ENCODE results near the gene PRPF38A. TPM values are rescaled to one million over a fixed set of nuclear protein-coding genes. Genes with fewer than 3 reads are reported as not detected.

PRPF38A gene
- total RNA-seq, 2 donors from 2014 or later, result 6.7 to 8.9 TPM

DNA sequence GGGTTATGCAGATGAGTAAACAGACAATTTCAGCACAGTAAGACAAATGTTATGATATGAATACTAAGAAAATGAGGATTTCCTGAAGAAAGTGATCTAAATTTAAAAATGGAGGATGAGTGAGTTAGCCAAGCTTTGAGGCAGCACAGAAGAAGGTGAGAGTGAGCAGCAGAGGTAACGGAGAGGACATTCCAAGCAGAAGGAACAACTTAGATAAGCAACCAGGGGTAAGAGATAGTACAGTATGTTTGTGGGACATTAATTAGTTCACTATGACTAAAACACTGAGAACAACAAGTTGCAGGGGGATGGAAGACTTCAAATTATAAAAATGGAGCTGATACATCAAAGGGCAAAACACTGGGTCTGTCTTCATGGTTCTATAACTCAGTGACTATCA is 22.8 kb downstream of the PRPF38A start:
- 86 to 88% methylated on average over 1 of the region's 1 CpG for WGBS, 2 donors
- no peak overlapping the region for H3K27ac ChIP-seq
- ATAC-seq, result no peak
- no peaks in the 10 kb centered on the region for H3K9me3 ChIP-seq
- no peak for DNase-seq
- TF ChIP-seq POLR2A (IDR thresholded peaks at IDR 0.05), result no peak
- TF ChIP-seq CTCF (IDR thresholded peaks at IDR 0.05), result no peak
- peaks cover 0 to 3% of the 10 kb centered on the region in 2 donors for H3K36me3 ChIP-seq (replicated peaks in 1 of 2; ENCODE audit: insufficient read depth in 1 of 2, low read depth in 2 of 2)
- no peak overlapping the region for H3K4me3 ChIP-seq
- no peaks in the 10 kb centered on the region for H3K4me1 ChIP-seq
- intact Hi-C loops (cut with DNase I), result no loop called here
- H3K27me3 ChIP-seq, result no peaks in the 10 kb centered on the region

- ATAC-seq (no peak), DNase-seq (no peak)
- H3K4me3 ChIP-seq, result no peak overlapping the region
- H3K36me3 ChIP-seq (replicated peaks in 1 of 2; ENCODE audit: insufficient read depth in 1 of 2, low read depth in 2 of 2), result peaks cover 0 to 16% of the 10 kb centered on the region in 2 donors
- no peaks in the 10 kb centered on the region for H3K27me3 ChIP-seq
- H3K27ac ChIP-seq, result no peak overlapping the region
- H3K9me3 ChIP-seq, result no peaks in the 10 kb centered on the region
- TF ChIP-seq POLR2A (IDR thresholded peaks at IDR 0.05) (no peak), CTCF (IDR thresholded peaks at IDR 0.05) (no peak)
- no peaks in the 10 kb centered on the region for H3K4me1 ChIP-seq
- intact Hi-C loops (cut with DNase I), result no loop called here
- WGBS, 2 donors, result 95% methylated on average over 8 of the region's 8 CpGs
Measured at GRCh38 chr1:52432807-52433206, 28.4 kb downstream of the PRPF38A start.

DNA sequence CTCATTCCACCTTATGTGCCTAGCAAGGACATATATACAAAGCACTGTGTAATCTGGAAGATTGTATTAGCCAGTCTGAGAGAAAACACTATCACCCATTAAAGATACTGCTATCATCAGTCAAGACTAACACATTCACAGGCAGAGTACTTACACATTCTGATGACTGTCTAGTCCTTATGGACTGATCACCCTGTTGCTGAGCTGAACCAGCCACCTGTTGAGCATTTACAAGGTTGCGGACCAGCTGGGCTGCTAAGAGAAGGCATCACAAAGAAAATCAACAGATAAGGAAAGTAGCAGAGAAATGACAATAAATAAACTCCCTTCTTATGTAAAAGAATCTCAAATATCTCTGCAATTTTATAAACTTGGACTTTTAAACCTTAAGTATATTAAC is 30.8 kb downstream of the PRPF38A start:
- no peak for ATAC-seq
- WGBS, 2 donors, result 88 to 100% methylated on average over 1 of the region's 1 CpG

DNA sequence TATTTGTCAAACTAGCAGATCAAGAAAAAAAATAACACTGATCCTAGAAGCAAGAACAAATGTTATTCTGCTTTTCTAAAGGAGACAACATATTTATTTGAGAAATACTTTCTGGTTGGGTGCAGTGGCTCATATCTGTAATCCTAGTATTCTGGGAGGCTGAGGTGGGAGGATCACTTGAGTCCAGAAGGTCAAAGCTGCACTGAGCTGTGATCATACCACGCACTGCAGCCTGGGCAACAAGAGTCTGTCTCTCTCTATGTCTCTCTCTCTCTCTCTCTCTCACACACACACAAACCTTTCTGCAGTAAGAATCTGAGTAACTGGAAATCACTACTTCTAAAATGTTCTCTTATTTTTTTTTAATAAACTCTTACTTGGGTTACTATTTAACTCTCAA is 31.2 kb downstream of the PRPF38A start:
- Histone ChIP-seq H3K4me3 (no peak overlapping the region), H3K4me1 (no peaks in the 10 kb centered on the region), H3K27me3 (no peaks in the 10 kb centered on the region), H3K9me3 (no peaks in the 10 kb centered on the region), H3K36me3 (replicated peaks in 1 of 2; ENCODE audit: insufficient read depth in 1 of 2, low read depth in 2 of 2) (peaks cover 0 to 20% of the 10 kb centered on the region in 2 donors), H3K27ac (no peak overlapping the region)
- ATAC-seq (no peak), DNase-seq (no peak)
- TF ChIP-seq CTCF (IDR thresholded peaks at IDR 0.05), result no peak
- no peak for TF ChIP-seq POLR2A (IDR thresholded peaks at IDR 0.05)
- intact Hi-C loops (cut with DNase I), result no loop called here
- WGBS, 2 donors, result 93 to 94% methylated on average over 1 of the region's 1 CpG

More for the DNA sequence above, 30.8 kb downstream of the PRPF38A start:
- H3K4me1 ChIP-seq, result no peaks in the 10 kb centered on the region
- no peaks in the 10 kb centered on the region for H3K27me3 ChIP-seq
- TF ChIP-seq CTCF (IDR thresholded peaks at IDR 0.05) (no peak), POLR2A (IDR thresholded peaks at IDR 0.05) (no peak)
- DNase-seq, result no peak
- no peaks in the 10 kb centered on the region for H3K9me3 ChIP-seq
- H3K4me3 ChIP-seq, result no peak overlapping the region
- intact Hi-C loops (cut with DNase I), result no loop called here
- peaks cover 0 to 20% of the 10 kb centered on the region in 2 donors for H3K36me3 ChIP-seq (replicated peaks in 1 of 2; ENCODE audit: insufficient read depth in 1 of 2, low read depth in 2 of 2)
- H3K27ac ChIP-seq, result no peak overlapping the region

GRCh38 chr1:52436817-52437216 is 32.4 kb downstream of the PRPF38A start:
- ATAC-seq (no peak), DNase-seq (no peak)
- intact Hi-C loops (cut with DNase I), result no loop called here
- no peaks in the 10 kb centered on the region for H3K4me1 ChIP-seq
- H3K36me3 ChIP-seq (replicated peaks in 1 of 2; ENCODE audit: insufficient read depth in 1 of 2, low read depth in 2 of 2), result peaks cover 0 to 17% of the 10 kb centered on the region in 2 donors
- H3K27me3 ChIP-seq, result no peaks in the 10 kb centered on the region
- TF ChIP-seq POLR2A (IDR thresholded peaks at IDR 0.05) (no peak), CTCF (IDR thresholded peaks at IDR 0.05) (no peak)
- 79 to 80% methylated on average over 7 of the region's 7 CpGs for WGBS, 2 donors
- no peak overlapping the region for H3K4me3 ChIP-seq
- H3K27ac ChIP-seq, result no peak overlapping the region
- H3K9me3 ChIP-seq, result no peaks in the 10 kb centered on the region
